ENCODE results near the gene RPL22. TPM values are rescaled to one million over a fixed set of nuclear protein-coding genes. Genes with fewer than 3 reads are reported as not detected.

RPL22 gene
- total RNA-seq, 1 experiment from 2014 or later = 441 TPM

GRCh38 chr1:6239213-6239752 is 39.9 kb upstream of the RPL22 start:
- peak; percentile 23 for ATAC-seq
- CTCF ChIA-PET = interaction anchor here (0.5 to 21.4 kb wide), 65 partner anchors 9 to 258 kb away, joined by 3 to 489 read pairs (median 5); partner anchors contain the start of genes ACOT7, GPR153, HES2 and RNF207
- Mint-ChIP-seq H3K27me3 (ENCODE audit: low read depth) (peaks cover 9% of the 10 kb centered on the region), H3K4me3 (peak overlapping the region; percentile 59), H3K27ac (peak overlapping the region; percentile 99), H3K9me3 (no peaks in the 10 kb centered on the region), H3K4me1 (peaks cover 59% of the 10 kb centered on the region), H3K36me3 (peaks cover under 1% of the 10 kb centered on the region; the same call in 1 of the 2 replicates)
- TF ChIP-seq ZNF263 (CRISPR knock-in tag; IDR thresholded peaks at IDR 0.05; ENCODE audit: low read depth) = no peak
- peak; percentile 59 for TF ChIP-seq SP1 (CRISPR knock-in tag; conservative IDR thresholded peaks at IDR 0.05)
- TF ChIP-seq ZNF232 (CRISPR knock-in tag; IDR thresholded peaks at IDR 0.05) = 0 out of 2 replicates have a peak, but pooled peaks have one; percentile 46
- no peak for TF ChIP-seq SOX15 (CRISPR knock-in tag; IDR thresholded peaks at IDR 0.05)
- TF ChIP-seq ATF2 (CRISPR knock-in tag; IDR thresholded peaks at IDR 0.05; ENCODE audit: borderline replicate concordance, low read depth) = no peak
- peak; percentile 21; the same call in 1 of the 2 replicates for TF ChIP-seq FOXK1 (CRISPR knock-in tag; IDR thresholded peaks at IDR 0.05)
- TF ChIP-seq CREM (CRISPR knock-in tag; IDR thresholded peaks at IDR 0.05) = 0 out of 2 replicates have a peak, but pooled peaks have one; percentile 54
- TF ChIP-seq FOXP4 (CRISPR knock-in tag; IDR thresholded peaks at IDR 0.05) = no peak
- no peak for TF ChIP-seq ZMAT4 (CRISPR knock-in tag; IDR thresholded peaks at IDR 0.05)
- 0 out of 2 replicates have a peak, but pooled peaks have one; percentile 6 for TF ChIP-seq MAX (CRISPR knock-in tag; IDR thresholded peaks at IDR 0.05)
- TF ChIP-seq JUN (CRISPR knock-in tag; IDR thresholded peaks at IDR 0.05) = no peak
- no peak for TF ChIP-seq ATF1 (CRISPR knock-in tag; IDR thresholded peaks at IDR 0.05)
- no peak for TF ChIP-seq PREB (CRISPR knock-in tag; IDR thresholded peaks at IDR 0.05; ENCODE audit: borderline replicate concordance)
- no peak for TF ChIP-seq CBFB (CRISPR knock-in tag; IDR thresholded peaks at IDR 0.05; ENCODE audit: low read depth)
- no peak for DNase-seq (ENCODE audit: low spot score)
- POLR2A ChIA-PET = interaction anchor here (1.1 to 4.6 kb wide), 5 partner anchors 8 to 39 kb away, joined by 4 to 22 read pairs (median 8); partner anchors contain the start of gene RNF207

- ATAC-seq (no peak), DNase-seq (ENCODE audit: low spot score) (no peak)
- Mint-ChIP-seq H3K36me3 (peaks cover 21% of the 10 kb centered on the region), H3K27me3 (ENCODE audit: low read depth) (no peaks in the 10 kb centered on the region), H3K27ac (no peak overlapping the region), H3K4me3 (peak overlapping the region; percentile 72; the same call in 1 of the 2 replicates), H3K4me1 (peaks cover 57% of the 10 kb centered on the region), H3K9me3 (no peaks in the 10 kb centered on the region)
- no peak for TF ChIP-seq ZNF263 (CRISPR knock-in tag; IDR thresholded peaks at IDR 0.05; ENCODE audit: low read depth)
- TF ChIP-seq NFYB (CRISPR knock-in tag; conservative IDR thresholded peaks at IDR 0.05; ENCODE audit: low read depth) = no peak
- TF ChIP-seq KAT7 (CRISPR knock-in tag; IDR thresholded peaks at IDR 0.05; ENCODE audit: borderline replicate concordance) = no peak
- no peak for TF ChIP-seq ATF3 (CRISPR knock-in tag; conservative IDR thresholded peaks at IDR 0.05)
- no peak for TF ChIP-seq ZMAT4 (CRISPR knock-in tag; IDR thresholded peaks at IDR 0.05)
- TF ChIP-seq HMGXB4 (CRISPR knock-in tag; IDR thresholded peaks at IDR 0.05) = no peak
- TF ChIP-seq ZNF121 (CRISPR knock-in tag; IDR thresholded peaks at IDR 0.05) = peak; percentile 91
- CTCF ChIA-PET = interaction anchor here (0.7 to 21.4 kb wide), 7 partner anchors 11 to 201 kb away, joined by 3 to 489 read pairs (median 21); partner anchors contain the start of genes GPR153, RNF207 and RPL22
- POLR2A ChIA-PET = interaction anchor here (4.6 kb wide), 1 partner anchor 10 kb away, joined by 22 read pairs; no protein-coding TSS in a partner anchor
Measured at GRCh38 chr1:6237093-6237492, 37.7 kb upstream of the RPL22 start.
